HG02763 (cell line): ENCODE measurements around the gene PLK5.
"Not testable (repeated sequence)": the region's sequence is repeated elsewhere in the genome, so short reads cannot be mapped to it uniquely, and the experiment has no call there.

Experiments used
- ATAC-seq: cut with Tn5 transposase; IDR thresholded peaks from one replicate; pipeline ENCODE4 v1.9.1; 2021; ENCODE audit warnings: mild to moderate bottlenecking, moderate library complexity; ENCODE audit not compliant: unreplicated experiment

PLK5 gene

GRCh38 chr19:1491114-1491848 lies 32.6 kb upstream of the PLK5 start, which contains the start of gene REEP6:
REEP6 (plus strand) TSS chr19:1491181; CDS start chr19:1491270, 89 bp downstream.
- no peak for ATAC-seq

GRCh38 chr19:1491849-1492170 lies 32.1 kb upstream of the PLK5 start:
- ATAC-seq: no peak

- ATAC-seq: no peak
Measured at GRCh38 chr19:1492474-1493006, 31.3 kb upstream of the PLK5 start.

- no peak for ATAC-seq
Measured at GRCh38 chr19:1494115-1494815, 29.6 kb upstream of the PLK5 start.

- ATAC-seq: no peak
Measured at GRCh38 chr19:1495051-1495798, 28.7 kb upstream of the PLK5 start.

GRCh38 chr19:1495799-1496713 lies 27.8 kb upstream of the PLK5 start:
- no peak for ATAC-seq

- ATAC-seq: no peak
Measured at GRCh38 chr19:1496714-1497577, 26.9 kb upstream of the PLK5 start.

- ATAC-seq: no peak
Measured at GRCh38 chr19:1497578-1498235, 26.2 kb upstream of the PLK5 start.

- ATAC-seq: not testable (repeated sequence)
Measured at GRCh38 chr19:1499231-1499630, 24.6 kb upstream of the PLK5 start.

GRCh38 chr19:1501200-1501595 lies 22.7 kb upstream of the PLK5 start:
- no peak for ATAC-seq

GRCh38 chr19:1502433-1503088 lies 21.3 kb upstream of the PLK5 start:
- ATAC-seq: no peak

- no peak for ATAC-seq
Measured at GRCh38 chr19:1503089-1503924, 20.6 kb upstream of the PLK5 start.

- no peak for ATAC-seq
Measured at GRCh38 chr19:1503925-1504773, 19.7 kb upstream of the PLK5 start.

- ATAC-seq: no peak
Measured at GRCh38 chr19:1505012-1505411, 18.9 kb upstream of the PLK5 start.

GRCh38 chr19:1505991-1506881 lies 17.6 kb upstream of the PLK5 start:
- ATAC-seq: no peak

- no peak for ATAC-seq
Measured at GRCh38 chr19:1507192-1507660, 16.7 kb upstream of the PLK5 start.
